HepG2 (cell line): ENCODE data around the gene MUTYH. TPM values are rescaled to one million over a fixed set of nuclear protein-coding genes. Genes with fewer than 3 reads are reported as not detected.

Experiments
- ATAC-seq: fragments of 200-7000 bp; cut with Tn5 transposase; 3 replicates; pipeline ENCODE4 v1.9.1; 2020; ENCODE audit warnings: mild to moderate bottlenecking, moderate library complexity
- BruUV-seq: library from RNA; stranded (reverse); fragments of 400-500 nt; replicated peaks from 2 replicates; lab custom pipeline; 2021; lab: Mats Ljungman, UMichigan
- CTCF ChIA-PET: fragments of 300-600 bp; formaldehyde crosslinking; extraction: SDS; loops from one replicate; lab custom pipeline; 2021; ENCODE audit warnings: low total read pairs, inconsistent platforms, low intra/inter-chr PET ratio; lab: Yijun Ruan, JAX
- POLR2A ChIA-PET: fragments of 350-600 bp; sonication (Branson Sonifier 250); formaldehyde crosslinking; loops from one replicate; lab custom pipeline; 2020; ENCODE audit warnings: antibody characterized with exemption, inconsistent platforms; lab: Yijun Ruan, JAX
- DNase-seq: peaks from one replicate; pipeline ENCODE4 v3.0.0-alpha.2; 2015; ENCODE audit warnings: low spot score
- FAIRE-seq: peaks from 3 replicates; lab custom pipeline; 2011; peaks lifted over from hg19 to GRCh38; lab: Jason Lieb, UNC
- H2AFZ ChIP-seq: one replicate; pipeline ENCODE4 v1.6.1; 2011; ENCODE audit warnings: low read length, inconsistent platforms
- H3K27ac ChIP-seq: fragments of 300-600 bp; 3 replicates; pipeline ENCODE4 v1.8.0; 2011; ENCODE audit warnings: mixed run types, mild to moderate bottlenecking, mixed read lengths, low read length, inconsistent platforms; ENCODE audit not compliant: insufficient read depth; ENCODE audit errors: extremely low read length
- H3K27me3 ChIP-seq, 2 experiments: fragments of 200-600 bp in 1 of 2; 2 replicates in 1 of 2; 3 replicates in 1 of 2; pipeline versions ENCODE4 v1.6.0 to v1.8.0; 2011; ENCODE audit warnings: low read length in 2 of 2, mild to moderate bottlenecking in 2 of 2, moderate library complexity in 2 of 2, inconsistent platforms in 1 of 2; ENCODE audit not compliant: insufficient read depth in 2 of 2, control insufficient read depth in 1 of 2
- H3K36me3 ChIP-seq, 2 experiments: fragments of 200-600 bp in 1 of 2; replicated peaks in 1 of 2; 2 replicates in 1 of 2; 3 replicates in 1 of 2; pipeline versions ENCODE4 v1.5.1 to v1.8.0; 2011; ENCODE audit warnings: low read length in 2 of 2, inconsistent platforms in 1 of 2; ENCODE audit not compliant: insufficient read depth in 2 of 2, control insufficient read depth in 1 of 2
- H3K4me1 ChIP-seq: 2 replicates; pipeline ENCODE4 v1.5.1; 2012; ENCODE audit warnings: low read length, inconsistent platforms; ENCODE audit not compliant: insufficient read depth
- H3K4me2 ChIP-seq: 2 replicates; pipeline ENCODE4 v1.6.0; 2011; ENCODE audit warnings: low read depth, low read length, inconsistent platforms
- H3K4me3 ChIP-seq, 3 experiments: fragments of 200-600 bp in 1 of 3; sonication (generic), shearing (Covaris generic) in 1 of 3; replicated peaks in 1 of 3; 2 replicates each; pipeline ENCODE4 v1.5.1; 2011 to 2016; ENCODE audit warnings: low read length in 3 of 3, inconsistent platforms in 2 of 3, low read depth in 2 of 3, mild to moderate bottlenecking in 2 of 3, control low read depth in 1 of 3, mixed read lengths in 1 of 3; ENCODE audit not compliant: insufficient read depth in 1 of 3
- H3K79me2 ChIP-seq: one replicate; pipeline ENCODE4 v1.6.1; 2011; ENCODE audit warnings: low read length, inconsistent platforms; ENCODE audit not compliant: insufficient read depth
- H3K9ac ChIP-seq: 2 replicates; pipeline ENCODE4 v1.6.0; 2011; ENCODE audit warnings: mild to moderate bottlenecking, low read depth, low read length, inconsistent platforms; ENCODE audit not compliant: insufficient read depth
- H3K9me3 ChIP-seq: 2 replicates; pipeline ENCODE4 v1.5.1; 2012; ENCODE audit warnings: mild to moderate bottlenecking, low read length
- H4K20me1 ChIP-seq: 2 replicates; pipeline ENCODE4 v1.6.0; 2011; ENCODE audit warnings: inconsistent platforms, mild to moderate bottlenecking, low read length, moderate library complexity; ENCODE audit not compliant: insufficient read depth
- AHR ChIP-seq: IDR thresholded peaks from 2 replicates; pipeline ENCODE4 v1.6.1; 2018; ENCODE audit warnings: missing genetic modification reagents, missing compliant biosample characterization
- CREB1 ChIP-seq, 2 experiments: fragments of 450-650 bp in 1 of 2; IDR thresholded peaks; 2 replicates each; pipeline ENCODE4 v1.6.1; 2016 to 2017; ENCODE audit warnings: control low read depth in 1 of 2, mild to moderate bottlenecking in 1 of 2, missing compliant biosample characterization in 1 of 2, missing genetic modification characterization in 1 of 2
- DMAP1 ChIP-seq: IDR thresholded peaks from 2 replicates; pipeline ENCODE4 v1.6.1; 2016
- FOXA3 ChIP-seq: IDR thresholded peaks from 2 replicates; pipeline ENCODE4 v1.6.1; 2016; ENCODE audit warnings: missing genetic modification reagents, missing compliant biosample characterization
- HDAC6 ChIP-seq: fragments of 200-600 bp; sonication (generic); IDR thresholded peaks from 2 replicates; pipeline ENCODE4 v1.7.0; 2017; ENCODE audit warnings: mild to moderate bottlenecking, antibody characterized with exemption, low read length, low read depth
- IKZF1 ChIP-seq: fragments of 450-650 bp; IDR thresholded peaks from 2 replicates; pipeline ENCODE4 v1.7.1; 2016
- NCOA2 ChIP-seq: sonication (generic); formaldehyde crosslinking; IDR thresholded peaks from 2 replicates; pipeline ENCODE4 v1.8.0; 2022; ENCODE audit warnings: inconsistent platforms
- ONECUT2 ChIP-seq: sonication (generic); formaldehyde crosslinking; IDR thresholded peaks from 2 replicates; pipeline ENCODE4 v1.4.0; 2020; ENCODE audit warnings: missing genetic modification reagents
- PHF20 ChIP-seq: sonication (generic); formaldehyde crosslinking; IDR thresholded peaks from 2 replicates; pipeline ENCODE4 v1.5.0; 2020; ENCODE audit warnings: mild to moderate bottlenecking, missing genetic modification reagents
- RFXAP ChIP-seq: sonication (generic); formaldehyde crosslinking; IDR thresholded peaks from 2 replicates; pipeline ENCODE4 v1.4.0; 2020; ENCODE audit warnings: missing genetic modification reagents, borderline replicate concordance
- TARDBP ChIP-seq: sonication (generic); formaldehyde crosslinking; IDR thresholded peaks from 2 replicates; pipeline ENCODE4 v1.8.0; 2022; ENCODE audit warnings: mild to moderate bottlenecking, missing genetic modification reagents
- TSC22D2 ChIP-seq: sonication (generic); formaldehyde crosslinking; IDR thresholded peaks from 2 replicates; pipeline ENCODE4 v1.5.1; 2020; ENCODE audit warnings: missing genetic modification reagents, mild to moderate bottlenecking, borderline replicate concordance
- ZBTB39 ChIP-seq: sonication (generic); formaldehyde crosslinking; IDR thresholded peaks from 2 replicates; pipeline ENCODE4 v1.5.0; 2020; ENCODE audit warnings: missing genetic modification reagents
- ZBTB8A ChIP-seq: sonication (generic); formaldehyde crosslinking; IDR thresholded peaks from 2 replicates; pipeline ENCODE4 v1.4.0; 2020; ENCODE audit warnings: mild to moderate bottlenecking, low read depth, missing genetic modification reagents, borderline replicate concordance
- ZNF12 ChIP-seq: sonication (generic); formaldehyde crosslinking; IDR thresholded peaks from 2 replicates; pipeline ENCODE4 v1.5.0; 2020; ENCODE audit warnings: missing genetic modification reagents
- ZNF136 ChIP-seq: sonication (generic); formaldehyde crosslinking; IDR thresholded peaks from 2 replicates; pipeline ENCODE4 v1.8.1; 2022; ENCODE audit warnings: low read depth, mild to moderate bottlenecking, moderate library complexity, missing genetic modification reagents
- ZNF143 ChIP-seq: sonication (generic); formaldehyde crosslinking; IDR thresholded peaks from 2 replicates; pipeline ENCODE4 v1.4.0; 2020; ENCODE audit warnings: missing genetic modification reagents
- ZNF550 ChIP-seq: sonication (generic); formaldehyde crosslinking; IDR thresholded peaks from 2 replicates; pipeline ENCODE4 v1.4.0; 2020; ENCODE audit warnings: mild to moderate bottlenecking, missing genetic modification reagents, borderline replicate concordance
- ZNF850 ChIP-seq: sonication (generic); formaldehyde crosslinking; conservative IDR thresholded peaks from 2 replicates; pipeline ENCODE4 v1.9.0; 2021; ENCODE audit warnings: mild to moderate bottlenecking, missing genetic modification reagents
- ZNF883 ChIP-seq: sonication (generic); formaldehyde crosslinking; IDR thresholded peaks from 2 replicates; pipeline ENCODE4 v1.5.1; 2020; ENCODE audit warnings: mild to moderate bottlenecking, missing genetic modification reagents; ENCODE audit errors: not compliant biosample characterization
- WGBS: methylation state at CpG from one replicate; pipeline ENCODE4 v1.1.6; 2017; ENCODE audit warnings: low lambda C conversion rate; 5-methylcytosine and 5-hydroxymethylcytosine counted together
- in situ Hi-C: cut with HindIII; loops from 2 replicates; pipeline ENCODE4 v1.10.0; 2017; ENCODE audit warnings: low pct_unique_long_range_greater_than_20kb; ENCODE audit not compliant: extremely low pct_ligation_motif_present
- intact Hi-C: fragments of 100-400 bp; cut with micrococcal nuclease; formaldehyde crosslinking; loops from one replicate; pipeline ENCODE4 v1.10.0; 2022; ENCODE audit not compliant: unreplicated experiment
- polyA plus RNA-seq, 8 experiments: library from polyadenylated mRNA; depleted of rRNA in 3 of 8; stranded (reverse) in 7 of 8; unstranded in 1 of 8; fragments of >200 nt; fragmentation: Illumina TruSeq in 4 of 8; extraction: Trizol in 4 of 8; gene quantifications; 2 replicates each; pipeline versions ENCODE4 v1.2.1 to v1.2.3, GENCODE V29; 2011 to 2016; ENCODE audit warnings: low read depth in 4 of 8, missing spikeins in 1 of 8, mixed read lengths in 1 of 8; ENCODE audit not compliant: insufficient read depth in 1 of 8
- total RNA-seq, 5 experiments: library from RNA; depleted of rRNA; stranded (reverse); fragments of >200 nt; fragmentation: Illumina TruSeq; extraction: Trizol; gene quantifications; 2 replicates each; pipeline ENCODE4 v1.2.3, GENCODE V29; 2016; ENCODE audit warnings: low read depth in 1 of 5

The MUTYH gene
- total and polyA plus RNA-seq, 2 of the 13 experiments (the other 11 are each of a cell fraction or from before 2014, with no cell fraction given), result 16.3 to 17.1 TPM

- no peaks in the 10 kb centered on the region for H3K9me3 ChIP-seq
- POLR2A ChIA-PET, result interaction anchor here (1.8 kb wide), 1 partner anchor 28 kb away, joined by 7 read pairs; no protein-coding TSS in a partner anchor
Observed at GRCh38 chr1:45331436-45332345, 8.5 kb downstream of the MUTYH start.

More at GRCh38 chr1:45331436-45332345, 8.5 kb downstream of the MUTYH start:
- Histone ChIP-seq H3K27me3 (no peaks in the 10 kb centered on the region), H3K4me2 (no peak overlapping the region), H3K4me1 (peaks cover 28% of the 10 kb centered on the region), H3K79me2 (no peaks in the 10 kb centered on the region), H4K20me1 (no peaks in the 10 kb centered on the region), H3K4me3 (no peak overlapping the region), H2AFZ (no peak overlapping the region), H3K36me3 (peaks cover 2 to 26% of the 10 kb centered on the region in 2 experiments; a peak in 4 of 5 replicates), H3K27ac (no peak overlapping the region), H3K9ac (no peak overlapping the region)
- 92% methylated on average over 9 of the region's 18 CpGs for WGBS
- ATAC-seq (no peak), DNase-seq (no peak), FAIRE-seq (no peak)
- TF ChIP-seq TARDBP (CRISPR knock-in tag) (no peak), ZNF12 (no peak), TSC22D2 (CRISPR knock-in tag) (no peak), ZNF850 (CRISPR knock-in tag) (no peak), FOXA3 (CRISPR knock-in tag) (no peak), ZBTB8A (CRISPR knock-in tag) (no peak), ZNF136 (CRISPR knock-in tag) (no peak), ZNF143 (no peak), CREB1 (IDR thresholded peaks at IDR 0.05) (no peak), CREB1 (CRISPR knock-in tag; IDR thresholded peaks at IDR 0.05) (no peak), AHR (CRISPR knock-in tag) (no peak), ZNF883 (CRISPR knock-in tag) (no peak), DMAP1 (CRISPR knock-in tag) (no peak), PHF20 (no peak), RFXAP (CRISPR knock-in tag) (no peak), NCOA2 (CRISPR knock-in tag) (no peak), ONECUT2 (no peak), HDAC6 (no peak), ZNF550 (CRISPR knock-in tag) (no peak), IKZF1 (no peak), ZBTB39 (CRISPR knock-in tag) (no peak)
- intact Hi-C loops, result no loop called here
- CTCF ChIA-PET, result no interaction called here
- BruUV-seq, result no TSS peak
- in situ Hi-C loops, result no loop called here
